Subcutaneous adipose tissue (tissue), 4 donors: ENCODE results near the gene MACROH2A1. TPM values are rescaled to one million over a fixed set of nuclear protein-coding genes. Genes with fewer than 3 reads are reported as not detected.

Experiments used
- total RNA-seq, 4 donors: library from RNA; depleted of rRNA; stranded (reverse); fragments of >200 nt; gene quantifications; one replicate each; pipeline ENCODE4 v1.1.0, GENCODE V29; 2016
- TF ChIP-seq, protein P1 (sequence below): fragments of 450-650 bp; IDR thresholded peaks from one replicate; pipeline ENCODE4 v1.5.1; 2016; ENCODE audit warnings: low read depth, mild to moderate bottlenecking, control low read depth, antibody characterized with exemption, moderate library complexity

MACROH2A1 gene
- total RNA-seq, 4 donors from 2014 or later = 207 to 426 (median 282) TPM

DNA sequence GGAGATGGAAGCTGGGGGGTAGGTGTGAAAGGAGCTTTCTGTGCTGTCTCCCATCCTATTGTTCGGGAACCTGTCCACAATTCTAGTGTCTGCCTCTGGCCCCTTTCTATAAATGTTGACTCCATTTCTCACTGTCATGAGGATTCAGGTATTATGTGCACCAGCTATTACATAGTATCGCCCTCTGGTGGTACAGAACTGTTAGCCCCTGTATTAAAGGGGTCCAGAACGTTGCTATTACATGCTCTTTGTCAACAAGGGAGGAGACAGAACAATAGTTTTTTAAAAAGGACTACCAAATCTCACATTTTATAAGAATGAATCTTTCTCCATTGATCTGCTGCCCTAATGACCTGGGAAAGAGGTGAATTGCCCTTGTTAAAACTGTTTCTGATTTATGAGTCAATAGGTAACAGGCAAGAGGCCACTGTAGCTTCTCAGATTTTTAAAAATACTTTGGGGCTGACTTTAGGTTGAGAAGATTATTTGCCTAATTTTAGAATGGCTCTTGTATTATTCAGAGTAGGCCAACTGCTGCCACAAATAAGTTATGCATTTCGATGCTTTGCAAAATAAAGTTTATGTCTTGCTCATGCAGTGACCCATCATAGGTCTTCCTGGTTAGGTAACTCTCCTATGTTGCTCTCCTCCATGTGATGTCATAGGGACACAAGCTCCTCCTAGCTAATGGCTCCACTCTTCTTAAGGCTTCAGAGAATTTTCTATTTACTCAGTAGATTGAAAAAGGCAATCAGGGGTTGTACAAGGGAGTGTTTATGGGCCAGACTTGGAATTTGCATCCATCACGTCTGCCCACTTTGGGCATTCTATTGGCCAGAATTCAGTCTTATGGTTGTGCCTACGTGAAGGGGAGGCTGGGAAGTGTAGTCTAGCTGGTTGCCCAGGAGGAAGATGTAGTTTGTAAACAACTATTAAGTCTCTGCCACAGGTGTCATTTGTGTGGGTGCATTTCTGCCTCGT lies 27.4 kb upstream of the MACROH2A1 start:
- TF ChIP-seq, protein P1, sequence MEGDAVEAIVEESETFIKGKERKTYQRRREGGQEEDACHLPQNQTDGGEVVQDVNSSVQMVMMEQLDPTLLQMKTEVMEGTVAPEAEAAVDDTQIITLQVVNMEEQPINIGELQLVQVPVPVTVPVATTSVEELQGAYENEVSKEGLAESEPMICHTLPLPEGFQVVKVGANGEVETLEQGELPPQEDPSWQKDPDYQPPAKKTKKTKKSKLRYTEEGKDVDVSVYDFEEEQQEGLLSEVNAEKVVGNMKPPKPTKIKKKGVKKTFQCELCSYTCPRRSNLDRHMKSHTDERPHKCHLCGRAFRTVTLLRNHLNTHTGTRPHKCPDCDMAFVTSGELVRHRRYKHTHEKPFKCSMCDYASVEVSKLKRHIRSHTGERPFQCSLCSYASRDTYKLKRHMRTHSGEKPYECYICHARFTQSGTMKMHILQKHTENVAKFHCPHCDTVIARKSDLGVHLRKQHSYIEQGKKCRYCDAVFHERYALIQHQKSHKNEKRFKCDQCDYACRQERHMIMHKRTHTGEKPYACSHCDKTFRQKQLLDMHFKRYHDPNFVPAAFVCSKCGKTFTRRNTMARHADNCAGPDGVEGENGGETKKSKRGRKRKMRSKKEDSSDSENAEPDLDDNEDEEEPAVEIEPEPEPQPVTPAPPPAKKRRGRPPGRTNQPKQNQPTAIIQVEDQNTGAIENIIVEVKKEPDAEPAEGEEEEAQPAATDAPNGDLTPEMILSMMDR = no peak

DNA sequence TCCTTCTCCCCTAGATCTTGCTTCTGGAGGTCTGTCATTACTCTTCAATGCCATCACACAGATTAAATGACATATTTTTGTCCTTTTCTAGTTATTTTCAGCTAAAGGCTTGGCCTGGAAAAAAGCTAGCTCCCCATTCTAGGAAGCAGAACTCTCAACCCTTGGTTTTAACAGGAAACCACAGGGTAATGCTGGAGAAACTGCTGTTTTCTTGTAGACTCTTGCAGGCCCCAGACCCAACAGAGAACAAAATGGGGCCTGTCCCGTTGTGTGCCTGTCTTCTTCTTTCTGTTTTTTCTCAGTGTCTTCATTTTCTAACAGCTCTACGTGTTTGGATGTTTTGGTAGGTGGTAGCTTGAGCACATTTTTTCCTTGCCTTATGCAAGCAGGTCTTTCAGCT lies 26.6 kb upstream of the MACROH2A1 start:
- TF ChIP-seq, protein P1 = no peak

DNA sequence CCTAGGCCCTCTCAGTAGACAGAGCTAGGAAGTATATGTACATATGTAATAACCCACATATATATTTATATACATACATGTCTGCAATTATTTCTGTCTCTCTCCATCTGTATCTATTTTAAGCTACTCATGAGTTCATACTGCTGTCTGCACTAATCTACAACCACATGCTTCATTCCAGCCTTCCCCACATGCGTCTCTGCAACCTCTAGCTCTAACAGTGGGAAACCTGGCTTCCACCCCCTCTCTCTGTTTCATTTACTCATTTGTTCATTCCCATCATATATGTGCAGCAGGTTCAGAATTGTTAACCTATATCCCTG lies 24.8 kb upstream of the MACROH2A1 start:
- TF ChIP-seq, protein P1 = no peak

DNA sequence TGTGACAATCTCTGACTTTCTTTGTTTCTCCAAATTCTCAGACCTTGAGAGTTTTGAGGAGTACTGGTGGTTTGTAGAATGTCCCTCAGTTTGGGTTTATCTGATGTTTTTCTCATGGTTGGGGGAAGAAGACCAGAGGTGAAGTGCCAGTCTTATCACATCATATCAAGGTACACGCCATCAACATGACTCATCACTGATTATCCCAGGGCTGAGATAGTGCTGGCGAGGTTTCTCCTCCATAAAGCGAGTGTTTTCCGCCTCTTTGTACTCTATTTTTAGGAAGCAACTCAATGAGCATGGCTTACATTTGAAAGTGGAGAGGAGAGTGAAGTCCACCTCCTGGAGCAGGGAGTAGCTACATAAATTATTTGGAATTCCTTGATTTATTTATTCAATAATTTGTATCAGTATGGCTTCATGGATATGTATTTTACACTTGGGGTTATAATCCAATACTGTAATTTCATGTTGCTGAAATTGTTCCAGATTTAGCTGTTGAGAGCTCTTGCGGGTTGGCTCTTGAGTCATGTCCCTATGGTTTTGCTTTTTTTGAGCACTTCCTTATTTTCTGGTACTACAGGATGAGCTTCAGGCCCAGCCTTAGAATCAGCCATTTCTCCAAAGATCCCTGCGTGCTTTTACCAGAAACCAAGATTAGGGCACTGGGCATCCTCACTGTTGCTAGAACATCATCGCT lies 24.3 kb upstream of the MACROH2A1 start:
- TF ChIP-seq, protein P1 = no peak

DNA sequence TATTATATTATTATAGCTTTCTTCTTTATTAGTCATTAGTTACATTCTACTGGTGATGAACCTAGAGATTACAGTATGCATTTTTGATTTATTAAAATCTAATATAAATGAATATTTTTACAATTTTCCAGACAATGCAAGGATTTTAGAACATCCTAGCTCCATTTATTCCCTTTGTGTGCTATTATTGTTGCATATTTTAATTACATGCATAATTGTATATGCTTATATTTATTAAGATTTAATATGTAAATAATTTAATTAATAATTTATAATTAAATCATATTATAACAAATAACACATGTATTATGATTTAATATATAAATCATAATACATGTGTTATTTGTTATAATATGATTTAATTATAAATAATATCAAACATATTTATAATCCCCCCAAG lies 23.4 kb upstream of the MACROH2A1 start:
- TF ChIP-seq, protein P1 = no peak

DNA sequence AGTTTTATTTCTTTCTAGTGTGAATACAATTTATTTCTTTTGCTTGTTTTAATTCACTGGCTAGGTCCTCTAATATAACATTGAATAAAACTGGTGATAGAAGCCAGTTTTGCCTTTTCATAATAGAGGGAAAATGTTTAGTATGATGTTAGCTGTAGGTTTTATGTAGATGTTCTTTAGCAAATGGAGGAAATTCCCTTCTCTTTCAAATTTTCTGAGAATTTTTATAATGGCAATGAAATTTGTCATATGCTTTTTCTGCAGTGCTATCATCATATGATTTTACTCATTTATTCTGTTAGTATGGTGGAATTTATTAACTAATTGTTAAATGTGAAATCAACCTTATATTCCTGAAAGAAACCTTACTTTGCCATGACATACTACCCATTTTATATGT lies 18.1 kb upstream of the MACROH2A1 start:
- TF ChIP-seq, protein P1 = no peak

DNA sequence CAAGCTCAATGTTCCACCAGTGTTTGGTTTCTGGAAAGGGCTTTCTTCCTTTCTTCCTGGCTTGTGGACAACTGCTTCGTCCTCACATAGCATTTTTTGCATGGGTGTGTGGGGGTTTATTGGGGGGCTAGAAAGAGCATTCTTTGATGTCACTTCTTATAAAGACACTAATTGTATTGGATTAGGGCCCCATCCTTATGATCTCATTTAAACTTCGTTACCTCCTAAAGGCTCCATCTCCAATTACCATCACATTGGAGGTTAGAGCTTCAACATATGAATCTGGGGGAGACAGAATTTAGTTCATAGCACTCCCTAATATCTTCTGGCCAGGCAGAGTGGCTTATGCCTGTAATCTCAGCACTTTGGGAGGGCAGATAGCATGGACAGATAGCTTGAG lies 6.1 kb upstream of the MACROH2A1 start:
- TF ChIP-seq, protein P1 = no peak
